Activated B cell treated with CpG ODN at 0.5 μM for 24 hours (primary cell): ENCODE results near the gene DIS3L2. TPM values are rescaled to one million over a fixed set of nuclear protein-coding genes. Genes with fewer than 3 reads are reported as not detected.

Experiments used
- ATAC-seq: fragments of 200-7000 bp; cut with Tn5 transposase; one replicate; pipeline ENCODE4 v1.10.0; 2021; ENCODE audit warnings: low read depth, mild to moderate bottlenecking, moderate library complexity
- CTCF ChIA-PET: fragments of 350-600 bp; sonication (Branson Sonifier 250); formaldehyde crosslinking; loops from one replicate; lab custom pipeline; 2021; ENCODE audit warnings: antibody characterized with exemption; lab: Charles Lee
- POLR2A ChIA-PET: fragments of 350-600 bp; sonication (Branson Sonifier 250); formaldehyde crosslinking; loops from one replicate; lab custom pipeline; 2021; ENCODE audit warnings: antibody characterized with exemption; lab: Charles Lee
- DNase-seq: peaks from one replicate; pipeline ENCODE4 v3.0.0; 2022
- H3K27ac Mint-ChIP-seq: one replicate; pipeline ENCODE4 v1.8.0; 2020; ENCODE audit warnings: mixed read lengths
- H3K27me3 Mint-ChIP-seq: one replicate; pipeline ENCODE4 v1.8.0; 2021; ENCODE audit warnings: mixed read lengths
- H3K36me3 Mint-ChIP-seq: one replicate; pipeline ENCODE4 v1.8.0; 2021; ENCODE audit warnings: low read depth, mixed read lengths
- H3K4me1 Mint-ChIP-seq: one replicate; pipeline ENCODE4 v1.8.0; 2021; ENCODE audit warnings: mixed read lengths
- H3K4me3 Mint-ChIP-seq: one replicate; pipeline ENCODE4 v1.8.0; 2020; ENCODE audit warnings: mild to moderate bottlenecking, mixed read lengths
- H3K9me3 Mint-ChIP-seq: one replicate; pipeline ENCODE4 v1.8.0; 2020; ENCODE audit warnings: mixed read lengths
- intact Hi-C: fragments of 100-400 bp; cut with micrococcal nuclease; formaldehyde crosslinking; loops from one replicate; pipeline ENCODE4 v1.15.1; 2024
- total RNA-seq: library from RNA; stranded (reverse); gene quantifications from 2 replicates; pipeline ENCODE4 v1.2.3, GENCODE V29; 2022
- TF ChIP-seq, protein P1 (sequence below): fragments of 200-600 bp; IDR thresholded peaks from one replicate; pipeline ENCODE4 v1.8.0; 2022; ENCODE audit warnings: antibody characterized with exemption, mild to moderate bottlenecking

Gene DIS3L2
- total RNA-seq, 1 donor from 2014 or later = 65.9 TPM

DNA sequence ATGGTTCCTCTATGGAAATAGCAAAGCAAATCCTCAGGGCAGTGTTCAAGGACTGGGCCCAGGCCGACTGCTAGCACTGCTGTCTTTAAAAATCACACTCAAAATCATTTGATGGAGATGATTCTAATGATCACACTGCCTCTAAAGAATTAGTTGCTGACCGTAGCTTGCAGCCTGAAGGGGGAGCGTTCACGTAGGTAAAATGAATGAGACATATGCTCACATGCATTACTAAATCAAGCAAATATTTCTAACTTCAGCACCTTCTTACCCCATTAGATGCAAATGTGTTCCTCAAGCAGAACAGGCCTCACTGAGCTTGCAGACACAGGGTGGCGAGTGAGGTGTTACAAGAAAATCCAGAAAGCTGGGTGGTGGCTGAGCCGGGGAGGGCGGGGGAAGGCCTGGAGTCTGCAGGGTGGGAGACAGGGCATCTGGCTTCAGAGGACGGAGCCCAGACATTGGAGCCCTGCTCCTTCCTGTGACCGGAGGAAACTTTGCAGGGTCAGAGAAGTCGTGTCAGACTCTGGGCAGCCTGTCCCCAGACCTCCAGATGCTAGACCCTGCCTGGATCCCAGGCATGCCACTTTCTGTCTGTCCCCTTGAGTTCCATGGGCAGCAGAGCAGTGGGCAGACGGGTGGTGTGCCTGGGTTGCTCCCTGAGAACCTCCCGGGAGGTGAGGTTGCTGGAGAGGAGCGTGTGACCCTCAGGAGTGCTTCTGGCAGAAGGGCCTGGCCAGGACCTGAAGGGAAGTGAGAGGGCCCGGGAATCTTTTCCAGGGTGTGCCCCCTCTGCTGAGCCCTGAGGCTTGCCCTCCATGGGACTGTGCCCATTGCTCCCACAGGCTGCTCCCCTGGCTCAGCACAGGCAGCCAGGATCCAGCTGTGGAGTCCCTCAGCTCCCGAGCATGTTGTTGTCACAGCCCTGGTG is 28.3 kb upstream of the DIS3L2 start:
- Mint-ChIP-seq H3K4me1 (peaks cover 17% of the 10 kb centered on the region), H3K27ac (no peak overlapping the region), H3K9me3 (no peaks in the 10 kb centered on the region), H3K36me3 (no peaks in the 10 kb centered on the region), H3K4me3 (no peak overlapping the region), H3K27me3 (peaks cover 23% of the 10 kb centered on the region)
- ChIA-PET POLR2A (no interaction called here), CTCF (no interaction called here)
- intact Hi-C loops = no loop called here
- TF ChIP-seq, protein P1, sequence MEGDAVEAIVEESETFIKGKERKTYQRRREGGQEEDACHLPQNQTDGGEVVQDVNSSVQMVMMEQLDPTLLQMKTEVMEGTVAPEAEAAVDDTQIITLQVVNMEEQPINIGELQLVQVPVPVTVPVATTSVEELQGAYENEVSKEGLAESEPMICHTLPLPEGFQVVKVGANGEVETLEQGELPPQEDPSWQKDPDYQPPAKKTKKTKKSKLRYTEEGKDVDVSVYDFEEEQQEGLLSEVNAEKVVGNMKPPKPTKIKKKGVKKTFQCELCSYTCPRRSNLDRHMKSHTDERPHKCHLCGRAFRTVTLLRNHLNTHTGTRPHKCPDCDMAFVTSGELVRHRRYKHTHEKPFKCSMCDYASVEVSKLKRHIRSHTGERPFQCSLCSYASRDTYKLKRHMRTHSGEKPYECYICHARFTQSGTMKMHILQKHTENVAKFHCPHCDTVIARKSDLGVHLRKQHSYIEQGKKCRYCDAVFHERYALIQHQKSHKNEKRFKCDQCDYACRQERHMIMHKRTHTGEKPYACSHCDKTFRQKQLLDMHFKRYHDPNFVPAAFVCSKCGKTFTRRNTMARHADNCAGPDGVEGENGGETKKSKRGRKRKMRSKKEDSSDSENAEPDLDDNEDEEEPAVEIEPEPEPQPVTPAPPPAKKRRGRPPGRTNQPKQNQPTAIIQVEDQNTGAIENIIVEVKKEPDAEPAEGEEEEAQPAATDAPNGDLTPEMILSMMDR = no peak
- DNase-seq (no peak), ATAC-seq (no peak)

- H3K27me3 Mint-ChIP-seq = peaks cover 22% of the 10 kb centered on the region
- peaks cover 17% of the 10 kb centered on the region for H3K4me1 Mint-ChIP-seq
- no peak overlapping the region for H3K4me3 Mint-ChIP-seq
- intact Hi-C loops = no loop called here
- ChIA-PET CTCF (no interaction called here), POLR2A (no interaction called here)
- ATAC-seq (no peak), DNase-seq (no peak)
- no peaks in the 10 kb centered on the region for H3K36me3 Mint-ChIP-seq
- TF ChIP-seq, protein P1 = no peak
- no peaks in the 10 kb centered on the region for H3K9me3 Mint-ChIP-seq
- no peak overlapping the region for H3K27ac Mint-ChIP-seq
Observed at GRCh38 chr2:231933916-231934401, 27.6 kb upstream of the DIS3L2 start.

DNA sequence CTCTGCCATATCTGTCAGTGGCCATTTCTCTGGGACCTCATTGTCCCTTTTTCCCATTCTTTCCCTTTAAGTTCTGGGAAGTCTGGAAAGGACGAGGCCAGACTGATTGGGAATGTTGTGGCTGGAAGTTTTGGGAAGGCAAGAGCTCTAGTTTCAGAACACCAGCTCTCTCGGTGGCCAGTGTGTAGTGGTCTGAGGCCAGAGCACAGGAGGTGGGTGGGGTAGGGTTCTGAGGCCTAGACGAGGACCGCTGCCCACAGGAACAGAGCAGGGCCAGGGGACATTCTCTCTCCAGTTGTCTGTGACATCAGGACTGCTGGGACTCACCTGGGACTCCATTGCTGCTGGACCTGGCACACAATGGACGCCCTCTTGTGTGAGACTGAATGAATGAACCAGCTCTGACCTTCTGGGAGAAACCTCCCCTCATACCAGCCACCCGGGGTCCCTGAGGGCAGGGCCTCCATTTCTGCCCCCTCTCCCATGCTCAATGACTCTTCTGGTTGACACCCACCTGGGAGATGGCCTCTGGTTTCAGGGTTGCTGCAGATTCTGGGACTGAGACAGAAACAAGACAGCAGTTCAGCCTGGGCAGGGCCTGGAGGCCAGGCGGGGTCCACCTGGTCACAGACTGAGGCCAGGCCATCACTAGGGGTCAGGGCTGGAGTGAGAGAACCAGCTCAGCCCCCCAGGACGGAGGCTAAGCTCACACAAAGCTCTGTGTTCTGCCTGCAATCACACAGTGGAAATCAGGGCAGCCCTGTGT is 26.9 kb upstream of the DIS3L2 start:
- no peak for ATAC-seq
- POLR2A ChIA-PET = interaction anchor here (1.5 kb wide), 1 partner anchor 26 kb away, joined by 4 read pairs; the partner anchor contains the start of gene DIS3L2
- intact Hi-C loops = no loop called here

DNA sequence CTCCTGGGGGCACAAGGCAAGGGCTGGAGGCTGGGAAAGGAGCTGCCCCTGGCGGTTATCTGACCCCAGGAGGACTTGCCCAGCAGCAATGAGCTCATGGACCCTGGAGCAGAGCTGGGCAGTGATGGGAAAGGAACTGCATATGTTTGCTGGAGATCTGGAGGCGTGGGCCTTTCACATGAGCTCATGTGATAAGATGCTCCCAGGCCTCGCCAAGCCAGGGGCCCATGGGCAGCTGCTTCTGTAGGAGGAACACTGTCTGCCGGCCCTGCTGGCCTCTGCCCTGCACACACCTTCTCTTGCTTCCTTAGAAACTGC is 26.3 kb upstream of the DIS3L2 start:
- ChIA-PET CTCF (no interaction called here), POLR2A (interaction anchor here (1.5 kb wide), 1 partner anchor 26 kb away, joined by 4 read pairs; the partner anchor contains the start of gene DIS3L2)
- H3K9me3 Mint-ChIP-seq = no peaks in the 10 kb centered on the region
- no peaks in the 10 kb centered on the region for H3K36me3 Mint-ChIP-seq
- peaks cover 12% of the 10 kb centered on the region for H3K27me3 Mint-ChIP-seq
- TF ChIP-seq, protein P1 = no peak
- intact Hi-C loops = no loop called here
- DNase-seq (no peak), ATAC-seq (no peak)
- no peak overlapping the region for H3K4me3 Mint-ChIP-seq
- no peak overlapping the region for H3K27ac Mint-ChIP-seq
- peaks cover 17% of the 10 kb centered on the region for H3K4me1 Mint-ChIP-seq

More for the DNA sequence above, 26.9 kb upstream of the DIS3L2 start:
- CTCF ChIA-PET = no interaction called here
- peaks cover 17% of the 10 kb centered on the region for H3K4me1 Mint-ChIP-seq
- DNase-seq = no peak
- H3K4me3 Mint-ChIP-seq = no peak overlapping the region
- TF ChIP-seq, protein P1 = no peak
- H3K27ac Mint-ChIP-seq = no peak overlapping the region
- H3K9me3 Mint-ChIP-seq = no peaks in the 10 kb centered on the region
- H3K36me3 Mint-ChIP-seq = no peaks in the 10 kb centered on the region
- H3K27me3 Mint-ChIP-seq = peaks cover 15% of the 10 kb centered on the region

DNA sequence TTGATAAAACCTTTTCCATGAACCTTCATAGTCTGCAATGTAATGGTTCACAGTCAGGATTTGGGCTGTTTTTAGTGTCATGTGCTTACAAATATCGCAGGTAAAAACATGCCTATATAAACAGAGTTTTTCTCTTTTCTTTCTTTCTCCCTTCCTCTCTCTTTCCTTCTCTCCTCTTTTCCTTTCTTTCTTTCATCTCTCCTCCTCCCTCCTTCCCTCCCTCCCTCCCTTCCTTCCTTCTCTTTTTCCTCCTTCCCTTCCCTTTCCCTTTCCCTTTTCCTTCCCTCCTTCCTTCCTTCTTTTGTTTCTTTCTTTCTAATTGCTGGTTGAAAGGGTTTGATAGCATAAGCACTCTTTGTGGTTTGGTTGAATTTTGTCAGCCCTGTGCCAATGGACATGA is 25.7 kb upstream of the DIS3L2 start:
- no peak for DNase-seq
- intact Hi-C loops = no loop called here
- TF ChIP-seq, protein P1 = no peak
- H3K4me3 Mint-ChIP-seq = no peak overlapping the region
- CTCF ChIA-PET = no interaction called here
- no peak for ATAC-seq
- H3K9me3 Mint-ChIP-seq = no peaks in the 10 kb centered on the region
- peaks cover 12% of the 10 kb centered on the region for H3K27me3 Mint-ChIP-seq
- no peaks in the 10 kb centered on the region for H3K36me3 Mint-ChIP-seq
- POLR2A ChIA-PET = interaction anchor here (1.5 kb wide), 1 partner anchor 25 kb away, joined by 4 read pairs; the partner anchor contains the start of gene DIS3L2
- peaks cover 17% of the 10 kb centered on the region for H3K4me1 Mint-ChIP-seq
- H3K27ac Mint-ChIP-seq = no peak overlapping the region
